NCI-H526 (cell line): ENCODE results near the gene LRRN2.

Source experiments
- DNase-seq, 2 experiments: peaks; one replicate each; lab custom pipeline; 2025; lab: John Stamatoyannopoulos, UW

LRRN2 gene

GRCh38 chr1:204600203-204600602, 85.3 kb downstream of the LRRN2 start:
- no peak for DNase-seq

- no peak for DNase-seq
Measured at GRCh38 chr1:204599596-204599995, 85.9 kb downstream of the LRRN2 start.

DNA sequence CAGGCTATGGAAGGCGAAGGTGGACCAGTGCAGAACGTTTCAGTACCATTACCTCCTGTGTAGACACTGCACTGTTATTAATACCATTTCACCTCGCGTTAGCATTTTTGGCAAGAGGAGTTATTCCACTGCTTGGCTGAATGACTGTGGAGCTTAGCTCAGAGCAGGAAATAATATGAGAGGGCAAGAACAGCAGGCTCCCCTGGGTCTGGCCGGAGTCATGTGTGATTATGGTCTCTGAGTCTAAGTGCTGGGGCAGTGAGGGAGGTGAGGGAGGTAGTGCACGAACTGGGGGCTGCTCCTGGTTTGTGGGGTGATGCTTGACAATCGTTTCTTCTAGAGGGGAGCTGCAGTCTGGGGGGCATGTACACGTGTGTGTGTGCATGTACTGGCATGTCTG, 86.4 kb downstream of the LRRN2 start:
- DNase-seq: no peak

DNA sequence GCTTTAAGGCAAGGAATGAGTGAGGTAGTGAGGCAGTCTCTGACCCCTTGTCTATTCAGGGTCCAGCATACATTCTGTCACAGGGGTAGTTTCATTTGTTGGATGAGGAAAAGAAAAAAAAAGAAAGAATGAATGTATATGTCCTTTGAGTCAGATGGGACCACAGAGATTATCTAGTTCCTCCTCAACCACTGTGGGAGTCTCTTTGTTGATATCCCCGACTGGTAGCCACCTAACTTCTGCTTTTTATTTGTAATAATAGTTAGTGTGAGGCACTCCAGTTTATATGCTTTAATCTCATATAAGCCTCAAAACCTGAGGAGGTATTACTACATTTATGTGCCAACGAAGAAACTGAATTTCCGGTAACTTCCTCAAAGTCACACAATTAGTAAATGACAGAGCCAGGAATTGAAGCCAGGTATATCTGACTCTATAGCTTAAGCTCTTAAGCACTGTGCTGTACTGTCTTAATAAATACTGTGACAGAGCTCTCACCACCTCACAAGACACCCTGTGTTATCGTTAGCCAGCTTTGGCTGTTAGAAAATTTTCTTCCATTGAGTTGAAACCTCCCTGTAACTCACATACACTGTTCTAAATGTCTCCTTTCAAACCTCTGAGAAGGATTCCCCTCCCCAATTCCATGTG, 87.1 kb downstream of the LRRN2 start:
- DNase-seq: no peak

- DNase-seq: no peak
Measured at GRCh38 chr1:204592246-204592948, 93.1 kb downstream of the LRRN2 start.

- DNase-seq: no peak
Measured at GRCh38 chr1:204591473-204592090, 94.0 kb downstream of the LRRN2 start.

DNA sequence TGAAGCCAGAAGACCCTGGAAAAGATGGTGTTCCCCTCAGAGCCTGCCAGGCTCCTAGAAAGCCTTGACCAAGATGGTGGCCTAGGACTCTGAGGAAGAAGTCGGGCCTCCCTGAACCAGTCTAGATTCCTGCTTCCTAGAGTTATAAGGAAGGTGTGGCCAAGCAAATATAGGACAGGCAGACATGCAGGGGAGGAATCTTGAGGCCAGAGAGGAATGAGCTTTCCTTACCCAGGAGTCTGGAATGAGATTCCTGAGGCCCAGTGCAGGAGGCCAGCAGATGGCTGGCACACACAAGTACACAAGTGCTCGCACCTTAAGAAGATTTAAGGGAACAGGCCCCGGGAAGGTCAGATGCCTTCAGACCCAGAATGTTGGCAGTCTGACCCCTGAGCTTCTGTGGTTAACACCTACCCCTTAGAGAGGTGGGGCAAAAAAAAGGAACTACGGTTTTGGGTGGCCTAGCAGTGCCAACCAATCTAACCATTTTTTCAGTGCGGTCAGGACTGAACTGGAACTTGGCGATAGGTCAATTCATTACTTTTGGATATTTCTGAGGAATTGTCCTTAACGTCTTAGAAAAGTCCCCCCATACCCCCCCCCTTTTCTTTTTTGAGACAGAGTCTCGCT, 96.0 kb downstream of the LRRN2 start:
- no peak for DNase-seq

DNA sequence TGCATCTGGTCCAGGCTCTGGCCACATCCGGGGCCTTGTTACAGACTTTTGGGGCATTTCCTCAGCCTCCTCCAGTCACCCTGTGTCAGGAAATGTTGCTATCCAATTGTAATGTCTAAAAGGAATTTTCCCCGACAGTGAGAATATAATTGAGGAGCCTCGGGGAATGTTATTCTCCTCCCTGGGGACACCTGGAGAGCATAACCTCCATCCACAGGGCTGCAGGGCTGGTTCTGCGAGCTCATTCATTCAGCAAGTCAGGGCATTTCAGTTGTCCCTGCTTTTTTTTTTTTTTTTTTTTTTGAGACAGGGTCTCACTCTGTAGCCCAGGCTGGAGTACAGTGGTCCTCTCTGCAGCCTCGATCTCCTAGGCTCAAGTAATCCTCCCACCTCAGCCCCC, 96.7 kb downstream of the LRRN2 start:
- peak in 1 of 2 experiments; percentile 54 for DNase-seq

- DNase-seq: peak in 1 of 2 experiments; percentile 35
Measured at GRCh38 chr1:204587621-204588020, 97.9 kb downstream of the LRRN2 start.

- peak; percentile 73 to 87 for DNase-seq
Measured at GRCh38 chr1:204584699-204585372, 100.7 kb downstream of the LRRN2 start.

DNA sequence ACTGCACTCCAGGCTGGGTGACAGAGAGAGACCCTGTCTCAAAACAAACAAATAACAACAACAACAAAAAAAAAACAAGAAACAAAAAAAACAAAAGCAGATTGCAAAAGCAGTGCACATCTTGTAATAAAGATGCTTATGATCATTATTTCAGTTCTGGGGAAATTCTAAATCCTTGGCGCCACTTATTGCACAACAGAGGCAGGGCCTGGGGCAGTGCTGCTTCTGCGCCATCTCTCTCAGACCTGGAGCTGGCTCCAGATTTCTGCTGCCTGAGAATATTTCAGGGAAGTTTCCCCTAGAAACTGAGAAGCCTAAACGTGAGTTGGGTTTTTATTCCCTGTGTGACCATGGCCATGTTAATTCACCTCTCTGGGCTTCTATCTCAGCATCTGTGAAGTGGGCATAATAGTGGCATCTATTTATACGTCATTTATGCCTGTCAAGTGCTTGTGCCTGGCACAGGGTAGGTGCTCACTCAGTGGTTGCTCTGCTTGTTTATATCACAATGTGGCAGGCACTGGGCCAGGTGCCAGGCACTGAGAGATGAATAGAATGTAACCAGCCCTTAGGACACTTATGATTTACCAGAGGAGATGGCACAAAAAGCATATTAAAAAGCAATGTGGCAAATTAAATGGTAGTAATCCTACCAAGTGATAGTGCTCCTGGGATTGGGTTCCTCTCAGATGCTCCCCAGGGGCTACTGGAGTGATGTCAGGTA, 101.5 kb downstream of the LRRN2 start:
- no peak for DNase-seq

GRCh38 chr1:204581759-204582158, 103.8 kb downstream of the LRRN2 start:
- DNase-seq: no peak

DNA sequence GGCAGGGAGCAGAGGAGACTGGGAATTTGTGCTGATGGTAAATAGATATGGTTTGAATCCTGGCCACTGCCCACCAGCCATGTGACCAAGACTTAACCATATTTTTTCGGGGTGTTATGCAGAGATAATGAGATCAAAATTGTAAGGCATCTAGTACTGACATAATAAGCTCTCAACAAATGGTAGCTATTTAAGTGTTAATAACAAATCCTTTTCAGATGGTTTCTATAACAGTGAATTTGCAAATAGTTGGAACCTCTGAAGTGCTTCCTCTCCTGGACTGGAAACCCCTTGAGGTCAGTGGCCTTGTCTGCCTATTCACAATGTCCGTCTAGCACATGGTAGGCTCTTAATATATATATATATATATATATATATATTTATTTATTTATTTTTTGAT, 104.7 kb downstream of the LRRN2 start:
- DNase-seq: no peak

DNA sequence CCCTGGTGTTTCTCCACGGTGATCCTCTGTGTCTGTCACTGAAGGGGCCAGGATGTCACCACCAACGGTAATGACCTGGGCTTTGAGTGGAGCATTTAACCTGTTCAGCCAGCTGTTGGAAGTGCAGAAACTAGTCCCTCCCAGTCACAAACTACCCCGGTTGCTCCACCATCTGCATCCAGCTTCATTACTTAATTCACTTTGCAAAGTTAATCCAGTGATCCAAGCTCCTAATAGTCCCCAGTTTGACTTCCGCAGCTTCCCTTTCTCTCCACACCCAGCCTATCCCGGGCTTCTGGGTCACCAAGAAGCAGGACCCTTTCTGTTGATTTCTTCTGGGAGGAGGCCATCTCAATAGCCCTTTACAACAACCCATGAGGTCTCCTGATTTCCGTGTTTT, 105.9 kb downstream of the LRRN2 start:
- no peak for DNase-seq

DNA sequence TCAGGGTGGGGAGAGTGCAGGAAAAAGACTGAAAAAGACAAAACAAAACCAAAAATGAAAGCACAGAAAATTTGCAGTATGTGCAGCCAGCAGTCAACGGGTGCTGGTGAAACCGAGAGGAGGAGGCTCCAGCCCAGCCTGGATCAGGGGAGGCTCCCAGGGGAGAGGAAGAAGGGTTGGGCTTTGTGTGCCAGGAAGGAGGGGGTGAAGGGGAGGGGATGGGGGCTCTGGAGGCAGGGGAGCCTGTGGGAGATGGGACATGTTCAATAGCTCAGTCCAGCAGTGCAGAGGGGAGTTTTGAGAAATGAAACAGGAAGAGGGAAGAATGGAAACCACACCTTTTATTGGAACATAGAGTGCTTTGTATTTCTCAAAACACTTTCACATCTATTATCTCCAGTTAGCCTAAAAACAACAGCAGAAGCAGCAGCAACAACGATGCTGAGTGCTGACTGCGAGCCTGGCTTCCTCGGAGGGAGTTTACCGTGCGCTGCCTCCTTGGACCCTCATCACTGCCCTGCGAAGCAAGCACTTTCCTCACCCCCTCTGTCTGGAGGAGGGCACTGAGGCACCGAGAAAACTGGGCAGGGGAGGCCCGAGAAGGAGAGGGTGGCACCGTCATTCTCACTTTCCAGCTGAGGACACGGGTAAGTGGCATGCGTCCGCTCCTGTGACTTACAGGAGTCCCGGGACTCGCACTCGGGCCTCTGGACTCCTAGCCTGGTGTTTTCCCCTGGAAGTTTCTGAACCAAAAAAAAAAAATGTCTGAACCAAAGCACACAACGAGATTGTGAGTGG, 106.5 kb downstream of the LRRN2 start:
- DNase-seq: peak; percentile 52 to 81

GRCh38 chr1:204577794-204578478, 107.6 kb downstream of the LRRN2 start:
- DNase-seq: peak in 1 of 2 experiments; percentile 29

DNA sequence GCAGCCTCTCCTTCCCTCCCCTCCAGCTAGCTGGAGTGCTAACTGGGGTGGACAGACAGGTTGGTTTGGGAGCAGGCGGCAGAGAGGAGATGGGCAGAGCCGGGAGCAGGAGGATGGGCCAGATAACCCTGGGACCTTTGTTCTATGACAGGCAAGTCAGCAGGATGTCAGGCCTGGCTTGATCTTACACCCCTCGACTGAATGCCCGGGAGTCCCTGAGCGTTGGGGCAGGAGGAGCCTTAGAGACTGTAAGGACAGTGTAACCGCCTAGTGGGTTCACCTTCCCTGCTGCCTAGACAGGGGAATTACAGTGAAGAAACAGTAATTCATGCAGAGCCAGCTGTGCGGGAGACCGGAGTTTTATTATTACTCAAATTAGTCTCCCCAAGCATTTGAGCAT, 109.1 kb downstream of the LRRN2 start:
- DNase-seq: peak in 1 of 2 experiments; percentile 27

DNA sequence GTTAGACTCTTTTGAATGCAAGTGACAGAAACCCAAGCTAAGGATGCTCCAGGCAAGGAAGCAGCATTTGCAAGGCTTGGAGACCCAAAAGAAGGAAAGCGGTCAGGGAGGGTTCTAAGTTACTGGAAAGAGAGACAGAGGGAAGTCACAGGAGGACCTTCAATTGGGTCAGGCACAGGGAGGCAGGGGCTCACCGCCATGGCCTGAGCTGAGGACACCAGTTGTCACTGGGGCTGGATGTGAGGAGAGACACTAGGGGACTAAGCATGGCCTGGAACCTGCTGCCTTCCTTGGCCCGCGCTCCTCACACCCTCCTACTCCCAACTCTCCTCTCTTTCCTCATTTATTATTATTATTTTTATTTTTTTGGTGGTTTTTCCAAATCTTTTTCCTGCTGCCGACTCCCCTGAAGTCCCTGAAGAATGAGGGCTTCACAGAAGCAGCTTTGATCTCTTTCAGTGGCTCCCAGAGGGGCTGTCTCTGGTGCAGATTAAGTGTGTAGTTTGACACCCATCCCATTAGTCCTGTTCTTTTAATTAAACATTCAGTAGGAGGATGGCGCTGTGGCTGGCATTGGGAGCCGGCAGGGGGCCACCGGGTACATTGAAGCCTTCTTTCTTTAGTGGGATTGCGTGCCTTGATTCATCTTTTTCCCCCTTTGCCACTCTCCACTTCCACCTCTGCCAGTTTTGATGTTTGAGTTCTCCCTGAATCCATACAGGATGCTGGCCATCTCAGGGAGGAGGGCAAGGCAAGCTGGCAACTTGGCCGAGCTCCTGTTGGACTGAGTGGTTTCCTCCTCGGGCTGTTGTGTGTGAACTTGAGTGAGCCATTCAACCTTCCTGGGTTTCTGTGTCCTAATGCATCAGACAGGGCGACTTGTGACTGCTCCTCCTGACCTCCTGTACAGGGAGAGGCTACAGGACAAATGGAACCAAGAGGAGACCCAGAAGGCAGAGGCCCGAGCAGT, 110.0 kb downstream of the LRRN2 start:
- no peak for DNase-seq

GRCh38 chr1:204574865-204575163, 110.7 kb downstream of the LRRN2 start:
- DNase-seq: peak in 1 of 2 experiments; percentile 63
